22Rv1 (cell line): Measurements from ENCODE around the gene SCUBE1.

ENCODE experiments used
- ZFX ChIP-seq: fragments of 450-650 bp; IDR thresholded peaks from 2 replicates; pipeline ENCODE4 v1.6.1; 2017; ENCODE audit warnings: antibody characterized with exemption, borderline replicate concordance
- TF ChIP-seq, protein P1 (sequence below): fragments of 450-650 bp; IDR thresholded peaks from 2 replicates; pipeline ENCODE4 v1.5.1; 2017; ENCODE audit warnings: mild to moderate bottlenecking

DNA sequence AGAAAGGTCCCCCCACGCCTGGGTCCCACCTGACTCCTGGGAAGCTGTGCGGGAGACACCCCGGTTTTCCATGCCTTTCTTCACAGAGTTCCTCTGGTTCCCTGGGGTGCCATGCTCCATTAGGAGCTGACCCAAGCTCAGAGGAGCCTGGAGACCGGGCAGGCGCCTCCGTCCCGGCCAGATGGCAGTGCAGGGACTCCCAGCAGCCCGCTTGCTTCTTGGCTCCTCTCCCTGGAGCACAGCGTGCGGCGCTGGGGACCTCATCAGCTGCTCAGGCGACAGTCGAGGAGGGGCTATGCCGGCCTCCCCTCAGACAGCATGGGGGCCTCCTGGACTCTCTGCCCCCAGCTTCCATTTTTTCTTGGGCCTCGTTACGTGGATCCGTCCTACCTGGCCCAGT lies 143.1 kb downstream of the SCUBE1 start:
- TF ChIP-seq, protein P1, sequence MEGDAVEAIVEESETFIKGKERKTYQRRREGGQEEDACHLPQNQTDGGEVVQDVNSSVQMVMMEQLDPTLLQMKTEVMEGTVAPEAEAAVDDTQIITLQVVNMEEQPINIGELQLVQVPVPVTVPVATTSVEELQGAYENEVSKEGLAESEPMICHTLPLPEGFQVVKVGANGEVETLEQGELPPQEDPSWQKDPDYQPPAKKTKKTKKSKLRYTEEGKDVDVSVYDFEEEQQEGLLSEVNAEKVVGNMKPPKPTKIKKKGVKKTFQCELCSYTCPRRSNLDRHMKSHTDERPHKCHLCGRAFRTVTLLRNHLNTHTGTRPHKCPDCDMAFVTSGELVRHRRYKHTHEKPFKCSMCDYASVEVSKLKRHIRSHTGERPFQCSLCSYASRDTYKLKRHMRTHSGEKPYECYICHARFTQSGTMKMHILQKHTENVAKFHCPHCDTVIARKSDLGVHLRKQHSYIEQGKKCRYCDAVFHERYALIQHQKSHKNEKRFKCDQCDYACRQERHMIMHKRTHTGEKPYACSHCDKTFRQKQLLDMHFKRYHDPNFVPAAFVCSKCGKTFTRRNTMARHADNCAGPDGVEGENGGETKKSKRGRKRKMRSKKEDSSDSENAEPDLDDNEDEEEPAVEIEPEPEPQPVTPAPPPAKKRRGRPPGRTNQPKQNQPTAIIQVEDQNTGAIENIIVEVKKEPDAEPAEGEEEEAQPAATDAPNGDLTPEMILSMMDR: no peak
- TF ChIP-seq ZFX: no peak
